ENCODE results near the gene KCNH3.

Gene KCNH3

GRCh38 chr12:49543914-49544815, 5.3 kb downstream of the KCNH3 start:
- DNase-seq (ENCODE audit: low read depth, low spot score) = no peak

GRCh38 chr12:49545815-49546214, 7.0 kb downstream of the KCNH3 start:
- DNase-seq (ENCODE audit: low read depth, low spot score) = no peak

GRCh38 chr12:49546481-49546880, 7.7 kb downstream of the KCNH3 start:
- no peak for DNase-seq (ENCODE audit: low read depth, low spot score)

- DNase-seq (ENCODE audit: low read depth, low spot score) = no peak
Measured at GRCh38 chr12:49547090-49547690, 8.4 kb downstream of the KCNH3 start.

GRCh38 chr12:49548481-49548821, 9.6 kb downstream of the KCNH3 start:
- DNase-seq (ENCODE audit: low read depth, low spot score) = no peak

- DNase-seq (ENCODE audit: low read depth, low spot score) = no peak
Measured at GRCh38 chr12:49548822-49549648, 10.2 kb downstream of the KCNH3 start.

- no peak for DNase-seq (ENCODE audit: low read depth, low spot score)
Measured at GRCh38 chr12:49549735-49550692, 11.2 kb downstream of the KCNH3 start.

- no peak for DNase-seq (ENCODE audit: low read depth, low spot score)
Measured at GRCh38 chr12:49550693-49551252, 11.9 kb downstream of the KCNH3 start.

GRCh38 chr12:49552014-49552413, 13.2 kb downstream of the KCNH3 start:
- no peak for DNase-seq (ENCODE audit: low read depth, low spot score)

- DNase-seq (ENCODE audit: low read depth, low spot score) = no peak
Measured at GRCh38 chr12:49552425-49552824, 13.6 kb downstream of the KCNH3 start.

- no peak for DNase-seq (ENCODE audit: low read depth, low spot score)
Measured at GRCh38 chr12:49552899-49553298, 14.1 kb downstream of the KCNH3 start.

GRCh38 chr12:49553512-49554088, 14.8 kb downstream of the KCNH3 start:
- no peak for DNase-seq (ENCODE audit: low read depth, low spot score)

GRCh38 chr12:49554266-49554665, 15.4 kb downstream of the KCNH3 start:
- DNase-seq (ENCODE audit: low read depth, low spot score) = no peak

- no peak for DNase-seq (ENCODE audit: low read depth, low spot score)
Measured at GRCh38 chr12:49555631-49556390, 17.0 kb downstream of the KCNH3 start.

- DNase-seq (ENCODE audit: low read depth, low spot score) = no peak
Measured at GRCh38 chr12:49556391-49557186, 17.8 kb downstream of the KCNH3 start.

- DNase-seq (ENCODE audit: low read depth, low spot score) = no peak
Measured at GRCh38 chr12:49557187-49557916, 18.5 kb downstream of the KCNH3 start.

GRCh38 chr12:49557917-49558215, 19.0 kb downstream of the KCNH3 start:
- DNase-seq (ENCODE audit: low read depth, low spot score) = no peak

- DNase-seq (ENCODE audit: low read depth, low spot score) = no peak
Measured at GRCh38 chr12:49558526-49558925, 19.7 kb downstream of the KCNH3 start.

Measured in smooth muscle cell of the brain vasculature (primary cell).